ENCODE data around the gene PODN.

The PODN gene

GRCh38 chr1:53131590-53131938, 69.6 kb downstream of the PODN start:
- no peak for DNase-seq (ENCODE audit: low spot score)

- no peak for DNase-seq (ENCODE audit: low spot score)
Measured at GRCh38 chr1:53132176-53132575, 70.2 kb downstream of the PODN start.

DNA sequence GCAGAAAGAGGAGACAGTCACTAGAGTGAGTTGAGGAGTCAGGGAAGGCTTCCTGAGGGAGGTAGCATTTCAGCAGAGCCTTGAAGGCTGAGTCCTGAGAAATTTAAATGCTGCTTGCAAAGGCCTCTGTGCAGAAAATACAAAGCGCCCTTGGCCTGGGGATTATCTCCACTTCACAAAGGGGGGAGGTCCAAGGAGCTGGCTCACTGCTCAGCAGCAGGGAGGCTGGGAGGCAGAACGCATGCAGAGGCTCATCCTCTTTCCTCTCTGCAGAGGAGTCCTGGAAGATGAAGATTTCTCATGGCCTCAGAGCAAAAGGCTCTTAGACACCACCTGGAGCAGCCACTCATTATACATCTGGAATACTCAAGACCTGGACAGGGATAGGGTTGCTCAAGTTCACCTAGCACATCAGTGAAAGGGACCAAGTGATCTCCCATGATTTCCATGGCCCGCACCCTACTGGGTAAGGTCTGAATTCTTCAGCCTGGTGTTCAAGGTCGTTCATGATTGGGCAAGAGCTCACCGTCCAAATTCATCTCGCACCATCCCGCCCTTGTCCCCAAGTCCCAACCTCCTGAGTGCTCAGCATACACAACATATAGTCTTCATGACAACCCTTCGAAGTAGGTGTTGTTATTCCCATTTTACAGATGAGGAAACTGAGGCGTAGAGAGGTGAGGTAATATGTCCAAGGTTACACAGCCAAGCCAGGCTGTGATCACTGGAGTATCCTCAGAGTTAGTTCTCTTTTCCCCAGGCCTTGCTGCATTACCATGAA, 71.4 kb downstream of the PODN start:
- no peak for DNase-seq (ENCODE audit: low spot score)

- no peak for DNase-seq (ENCODE audit: low spot score)
Measured at GRCh38 chr1:53134042-53134485, 72.1 kb downstream of the PODN start.

Data from left forelimb (tissue), 1 donor.